ENCODE results near the gene KLRF2.
"Not testable (repeated sequence)": the region's sequence is repeated elsewhere in the genome, so short reads cannot be mapped to it uniquely, and the experiment has no call there.

KLRF2 gene

GRCh38 chr12:9881246-9881645 lies at the start of gene KLRF2:
Gene KLRF2 (plus strand): TSS chr12:9881489. CDS start chr12:9881596, 107 bp downstream.
- DNase-seq, result no peak

DNA sequence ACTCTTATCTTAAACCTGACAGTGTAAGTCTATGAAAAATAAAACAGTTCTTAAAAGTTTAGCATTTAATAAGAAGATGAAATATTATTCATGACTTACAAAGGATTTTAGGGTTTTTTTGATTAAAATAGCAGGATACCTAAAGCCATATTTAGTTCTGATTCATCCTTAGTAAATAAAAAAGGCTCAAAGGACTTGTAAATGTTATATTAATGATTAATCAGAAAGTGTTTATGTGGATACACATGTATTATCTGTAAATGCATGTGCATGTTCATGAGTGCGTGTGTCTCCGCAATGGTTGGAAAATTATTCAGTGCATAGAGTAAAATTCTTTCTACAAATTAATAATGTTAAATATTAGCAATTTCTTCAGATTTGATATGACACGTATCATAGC lies 49.6 kb upstream of the KLRF2 start:
- no peak for DNase-seq

GRCh38 chr12:9843407-9843806 lies 37.9 kb upstream of the KLRF2 start:
- DNase-seq, result no peak

- no peak for DNase-seq
These were observed 32.4 kb upstream of the KLRF2 start for GRCh38 chr12:9848899-9849298.

GRCh38 chr12:9851050-9851449 lies 30.2 kb upstream of the KLRF2 start:
- DNase-seq, result no peak

GRCh38 chr12:9851927-9852326 lies 29.4 kb upstream of the KLRF2 start:
- DNase-seq, result no peak

- DNase-seq, result no peak
These were observed 25.1 kb upstream of the KLRF2 start for GRCh38 chr12:9856151-9856550.

DNA sequence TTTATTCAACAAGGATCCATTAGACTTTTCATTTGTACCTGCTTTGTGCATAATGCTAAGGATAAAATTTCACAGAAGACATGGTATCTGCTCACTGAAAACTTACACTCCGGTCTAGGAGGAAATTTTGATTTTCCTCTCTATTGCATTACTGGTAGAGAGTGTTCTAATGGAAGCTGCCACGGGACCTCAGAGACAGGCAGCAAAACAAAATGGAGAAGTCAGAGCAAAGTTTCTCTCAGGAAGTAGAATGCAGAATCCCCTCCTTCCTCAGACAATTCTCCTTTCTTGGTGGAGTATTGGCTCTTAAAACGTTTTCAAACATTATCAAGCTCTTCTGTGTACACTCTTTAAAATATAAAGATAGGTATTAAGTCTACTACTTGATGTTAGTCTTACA lies 24.4 kb upstream of the KLRF2 start:
- no peak for DNase-seq

- no peak for DNase-seq
These were observed 23.2 kb upstream of the KLRF2 start for GRCh38 chr12:9858135-9858534.

- DNase-seq, result no peak
These were observed 16.2 kb upstream of the KLRF2 start for GRCh38 chr12:9864913-9865675.

- no peak for DNase-seq
These were observed 14.4 kb upstream of the KLRF2 start for GRCh38 chr12:9866860-9867269.

- DNase-seq, result no peak
These were observed 13.8 kb upstream of the KLRF2 start for GRCh38 chr12:9867531-9867930.

GRCh38 chr12:9868311-9868801 lies 12.9 kb upstream of the KLRF2 start:
- DNase-seq, result no peak

GRCh38 chr12:9868951-9869306 lies 12.4 kb upstream of the KLRF2 start:
- no peak for DNase-seq

GRCh38 chr12:9869307-9870161 lies 11.8 kb upstream of the KLRF2 start, which contains the start of gene CLEC2B:
Gene CLEC2B (minus strand): TSS chr12:9869354.
- DNase-seq, result no peak

- DNase-seq, result no peak
These were observed 10.9 kb upstream of the KLRF2 start for GRCh38 chr12:9870286-9870866.

DNA sequence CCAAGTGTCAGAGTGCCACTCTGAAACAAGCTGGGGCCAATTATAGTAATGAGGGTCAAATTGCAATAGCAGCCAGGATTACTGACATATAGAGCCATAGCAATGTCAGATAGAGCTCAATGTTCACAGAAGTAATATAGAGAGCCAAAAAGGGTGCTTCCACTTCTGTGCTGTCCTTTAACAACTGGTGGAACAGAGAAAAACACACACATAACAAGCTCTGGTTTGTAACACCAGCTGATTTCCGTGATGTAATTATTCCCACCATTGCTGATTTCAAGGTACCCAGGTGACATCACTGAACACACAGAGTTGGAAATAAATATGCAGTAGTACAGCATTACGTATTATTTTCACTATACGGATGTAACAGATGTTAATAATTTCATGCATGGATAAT lies 9.1 kb upstream of the KLRF2 start:
- DNase-seq, result no peak

DNA sequence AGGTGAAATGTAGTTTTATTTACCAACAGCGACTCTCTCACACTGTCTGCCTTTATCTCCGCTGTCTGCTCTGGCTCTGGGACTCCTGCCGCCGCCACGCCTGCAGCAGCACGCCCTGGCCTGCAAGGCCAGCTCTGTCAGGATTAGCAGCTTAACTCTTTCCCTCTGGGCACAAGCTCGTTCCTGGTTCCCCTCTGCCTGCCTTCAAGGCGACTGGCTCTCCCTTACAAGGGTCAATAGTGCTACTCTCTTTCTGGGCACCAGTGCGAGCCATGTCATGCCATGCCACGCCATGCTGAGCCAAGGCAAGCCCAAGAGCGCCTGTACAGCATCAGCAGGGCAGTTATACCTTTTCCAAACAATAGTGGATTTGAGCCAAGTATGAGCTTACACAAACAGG lies 8.5 kb upstream of the KLRF2 start:
- no peak for DNase-seq

DNA sequence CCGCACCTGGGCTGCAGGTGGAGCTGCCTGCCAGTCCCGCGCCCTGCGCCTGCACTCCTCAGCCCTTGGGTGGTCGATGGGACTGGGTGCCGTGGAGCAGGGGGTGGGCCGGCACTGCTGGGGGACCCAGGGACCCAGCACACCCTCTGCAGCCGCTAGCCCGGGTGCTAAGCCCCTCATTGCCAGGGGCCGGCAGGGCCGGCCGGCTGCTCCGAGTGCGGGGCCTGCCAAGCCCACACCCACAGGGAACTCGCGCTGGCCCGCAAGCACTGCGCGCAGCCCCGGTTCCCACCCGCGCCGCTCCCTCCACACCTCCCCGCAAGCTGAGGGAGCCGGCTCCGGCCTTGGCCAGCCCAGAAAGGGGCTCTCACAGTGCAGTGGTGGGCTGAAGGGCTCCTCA lies 5.2 kb upstream of the KLRF2 start:
- not testable (repeated sequence) for DNase-seq

DNA sequence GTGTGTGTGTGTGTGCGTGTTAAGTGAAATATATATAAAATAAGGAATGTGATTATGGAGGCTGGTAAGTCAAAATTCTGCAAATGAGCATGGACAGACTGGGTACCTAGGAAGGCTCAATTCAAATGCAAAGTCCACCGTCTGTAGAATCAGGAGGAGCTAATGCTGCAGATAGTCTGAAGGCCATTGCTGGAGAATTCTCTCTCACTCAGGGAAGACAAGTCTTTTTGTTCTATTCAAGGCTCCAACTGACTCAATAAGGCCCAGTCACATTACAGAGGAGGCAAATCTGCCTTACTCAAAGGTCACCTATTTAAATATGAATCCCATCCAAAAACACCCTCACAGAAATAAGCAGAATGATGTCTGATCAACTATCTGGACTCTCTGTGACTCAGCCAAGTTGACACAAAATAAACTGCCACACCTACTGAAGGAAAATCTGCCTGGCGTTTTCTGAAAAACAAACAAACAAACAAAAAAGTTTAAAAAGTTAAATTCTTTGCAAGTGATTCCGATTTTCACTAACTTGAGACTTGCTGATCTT lies 684 bp upstream of the KLRF2 start:
- no peak for DNase-seq

GRCh38 chr12:9881988-9882387 lies 699 bp downstream of the KLRF2 start:
- no peak for DNase-seq

DNA sequence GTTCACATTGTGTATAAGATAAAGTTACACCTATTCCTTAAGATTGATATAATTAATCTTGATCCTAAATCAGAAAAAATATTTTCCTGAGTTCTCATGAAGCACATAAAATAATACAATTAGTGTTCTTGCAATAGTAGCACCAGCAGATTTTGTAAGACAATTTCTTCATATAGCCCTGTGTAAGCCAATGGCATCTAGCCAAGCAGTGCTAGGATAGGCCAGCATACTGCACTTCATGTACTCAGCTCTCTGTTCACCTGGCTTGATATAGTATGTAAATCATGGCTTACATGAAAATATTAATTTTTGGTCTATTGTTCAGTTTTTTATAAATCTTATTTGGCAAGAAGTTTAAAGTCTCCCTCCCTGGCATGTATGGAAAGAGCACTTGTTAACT lies 1.9 kb downstream of the KLRF2 start:
- DNase-seq, result no peak

DNA sequence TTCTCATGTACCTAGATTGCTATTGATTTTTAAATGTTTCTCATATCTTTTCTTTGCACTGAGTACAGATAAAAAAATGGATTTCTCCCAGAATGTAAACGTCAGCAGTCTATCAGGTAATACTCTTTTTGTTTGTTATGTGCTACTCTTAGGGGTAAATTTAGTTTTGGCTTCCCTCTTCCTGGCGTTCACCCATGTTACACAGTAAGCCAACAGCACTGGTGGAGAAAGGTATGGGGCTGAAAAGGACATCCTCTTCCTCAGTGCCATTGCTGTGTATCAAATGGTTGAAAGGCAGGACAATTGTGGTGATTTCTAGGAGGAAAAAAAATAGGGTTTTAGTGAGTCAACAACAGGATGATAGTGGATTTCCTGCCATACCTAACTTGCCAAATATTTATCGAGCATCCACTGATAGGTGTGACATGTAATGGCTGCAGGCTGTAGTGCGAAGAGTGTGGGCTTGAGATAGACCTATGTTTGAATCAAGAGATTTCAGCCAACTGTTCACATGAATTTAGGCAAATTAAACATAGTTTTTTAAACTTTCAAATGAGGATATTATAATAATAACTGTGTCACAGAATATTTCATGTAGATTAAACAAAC lies 7.5 kb downstream of the KLRF2 start:
- no peak for DNase-seq
